Upper lobe of left lung (tissue), 6 donors: ENCODE results near the gene OPRM1. TPM values are rescaled to one million over a fixed set of nuclear protein-coding genes. Genes with fewer than 3 reads are reported as not detected.

ENCODE experiments used
- ATAC-seq, 2 donors: fragments of 200-7000 bp; cut with Tn5 transposase; one replicate each; pipeline ENCODE4 v1.9.1; 2022; ENCODE audit warnings: mild to moderate bottlenecking in 2 of 2, moderate library complexity in 2 of 2; ENCODE audit not compliant: low FRiP score in 2 of 2
- DNase-seq, 2 donors: peaks; one replicate each; pipeline ENCODE4 v3.0.0-alpha.2; 2019 to 2020
- H3K27ac ChIP-seq, 4 donors: fragments of 200-600 bp; sonication (generic); one replicate each; pipeline ENCODE4 v1.5.1; 2016 to 2019
- H3K27me3 ChIP-seq, 4 donors: fragments of 200-600 bp; sonication (generic); one replicate each; pipeline ENCODE4 v1.5.1; 2017 to 2019
- H3K36me3 ChIP-seq, 4 donors: fragments of 200-600 bp; sonication (generic); one replicate each; pipeline ENCODE4 v1.5.1; 2016 to 2019
- H3K4me1 ChIP-seq, 4 donors: fragments of 200-600 bp; sonication (generic); one replicate each; pipeline ENCODE4 v1.5.1; 2018 to 2019
- H3K4me3 ChIP-seq, 4 donors: fragments of 200-600 bp; sonication (generic); one replicate each; pipeline ENCODE4 v1.5.1; 2017 to 2019; ENCODE audit warnings: mild to moderate bottlenecking in 2 of 4, moderate library complexity in 1 of 4
- H3K9me3 ChIP-seq, 4 donors: fragments of 200-600 bp; sonication (generic); one replicate each; pipeline ENCODE4 v1.5.1; 2018 to 2019
- CTCF ChIP-seq, 6 experiments: fragments of 450-650 bp in 4 of 6; fragments of 200-600 bp in 2 of 6; sonication (generic) in 2 of 6; IDR thresholded peaks; one replicate each; pipeline ENCODE4 v1.5.1; 2016 to 2019; ENCODE audit warnings: antibody characterized with exemption in 6 of 6
- EP300 ChIP-seq, 4 donors: sonication (generic); formaldehyde crosslinking; IDR thresholded peaks; one replicate each; pipeline ENCODE4 v1.5.1; 2017; ENCODE audit warnings: antibody characterized with exemption in 4 of 4, control low read depth in 2 of 4
- POLR2A ChIP-seq, 4 donors: fragments of 450-650 bp; IDR thresholded peaks; one replicate each; pipeline ENCODE4 v1.5.1; 2016 to 2017; ENCODE audit warnings: antibody characterized with exemption in 4 of 4, mild to moderate bottlenecking in 2 of 4
- POLR2AphosphoS5 ChIP-seq, 2 donors: sonication (generic); formaldehyde crosslinking; IDR thresholded peaks; one replicate each; pipeline ENCODE4 v1.5.1; 2017; ENCODE audit warnings: antibody characterized with exemption in 2 of 2
- WGBS, 2 donors: methylation state at CpG; one replicate each; pipeline ENCODE4 v1.1.5; 2017 to 2018; 5-methylcytosine and 5-hydroxymethylcytosine counted together
- total RNA-seq, 6 donors: library from RNA; depleted of rRNA in 4 of 6; stranded (reverse); fragments of >200 nt in 4 of 6; gene quantifications; one replicate each; pipeline versions ENCODE4 v1.1.0 to v1.2.1, GENCODE V29; 2016 to 2021
- donor health status: DM: no; HTN: no; CAD: no; lungs with moderate emphysema.
- donor health status: DM: no; HTN: yes; CAD: no; lungs with severe emphysema.

The OPRM1 gene
- total RNA-seq, 6 donors from 2014 or later: not detected

- Histone ChIP-seq H3K27ac (peak overlapping the region in 2 of 4 donors; percentile 61 to 76), H3K9me3 (no peaks in the 10 kb centered on the region), H3K4me3 (no peak overlapping the region), H3K4me1 (peaks cover 0 to 10% (median 0%) of the 10 kb centered on the region in 4 donors), H3K27me3 (no peaks in the 10 kb centered on the region), H3K36me3 (no peaks in the 10 kb centered on the region)
- TF ChIP-seq POLR2AphosphoS5 (IDR thresholded peaks at IDR 0.05): no peak
- TF ChIP-seq EP300 (IDR thresholded peaks at IDR 0.05): no peak
- no peak for TF ChIP-seq CTCF (IDR thresholded peaks at IDR 0.05)
- TF ChIP-seq POLR2A (IDR thresholded peaks at IDR 0.05): no peak
- WGBS, 2 donors: 49 to 71% methylated on average over 7 to 8 of the region's 8 CpGs
- ATAC-seq (no peak), DNase-seq (no peak)
Measured at GRCh38 chr6:154249499-154250298, 210.7 kb downstream of the OPRM1 start.

GRCh38 chr6:154251116-154251515 is 212.1 kb downstream of the OPRM1 start:
- ATAC-seq (no peak), DNase-seq (no peak)
- Histone ChIP-seq H3K9me3 (peaks cover 0 to 4% (median 0%) of the 10 kb centered on the region in 4 donors), H3K4me3 (no peak overlapping the region), H3K36me3 (no peaks in the 10 kb centered on the region), H3K4me1 (peaks cover 0 to 10% (median 0%) of the 10 kb centered on the region in 4 donors), H3K27me3 (no peaks in the 10 kb centered on the region), H3K27ac (no peak overlapping the region)
- 71 to 77% methylated on average over 4 of the region's 4 CpGs for WGBS, 2 donors
- no peak for TF ChIP-seq POLR2AphosphoS5 (IDR thresholded peaks at IDR 0.05)
- no peak for TF ChIP-seq EP300 (IDR thresholded peaks at IDR 0.05)
- TF ChIP-seq POLR2A (IDR thresholded peaks at IDR 0.05): no peak
- TF ChIP-seq CTCF (IDR thresholded peaks at IDR 0.05): no peak

- Histone ChIP-seq H3K4me1 (peaks cover 0 to 3% (median 0%) of the 10 kb centered on the region in 4 donors), H3K9me3 (peaks cover 0 to 4% (median 0%) of the 10 kb centered on the region in 4 donors), H3K27ac (no peak overlapping the region), H3K4me3 (no peak overlapping the region), H3K27me3 (no peaks in the 10 kb centered on the region), H3K36me3 (no peaks in the 10 kb centered on the region)
- 49 to 55% methylated on average over 3 of the region's 3 CpGs for WGBS, 2 donors
- ATAC-seq (peak in 1 of 2 donors; percentile 36), DNase-seq (no peak)
- TF ChIP-seq CTCF (IDR thresholded peaks at IDR 0.05) (no peak), EP300 (IDR thresholded peaks at IDR 0.05) (no peak), POLR2AphosphoS5 (IDR thresholded peaks at IDR 0.05) (no peak)
Measured at GRCh38 chr6:154252678-154253077, 213.6 kb downstream of the OPRM1 start.

GRCh38 chr6:154257067-154257466 is 218.0 kb downstream of the OPRM1 start:
- peak in 1 of 2 donors; percentile 81 for ATAC-seq

GRCh38 chr6:154258064-154258757 is 219.2 kb downstream of the OPRM1 start:
- DNase-seq (peak in 1 of 2 donors; percentile 27), ATAC-seq (peak in 1 of 2 donors; percentile 64)
- TF ChIP-seq POLR2AphosphoS5 (IDR thresholded peaks at IDR 0.05) (no peak), POLR2A (IDR thresholded peaks at IDR 0.05) (no peak), CTCF (IDR thresholded peaks at IDR 0.05) (no peak), EP300 (IDR thresholded peaks at IDR 0.05) (no peak)
- Histone ChIP-seq H3K4me1 (no peaks in the 10 kb centered on the region), H3K27ac (no peak overlapping the region), H3K9me3 (peaks cover 0 to 4% (median 0%) of the 10 kb centered on the region in 4 donors), H3K36me3 (no peaks in the 10 kb centered on the region), H3K4me3 (no peak overlapping the region), H3K27me3 (no peaks in the 10 kb centered on the region)
- 64 to 77% methylated on average over 4 of the region's 4 CpGs for WGBS, 2 donors

More at GRCh38 chr6:154257067-154257466, 218.0 kb downstream of the OPRM1 start:
- Histone ChIP-seq H3K27me3 (no peaks in the 10 kb centered on the region), H3K4me3 (no peak overlapping the region), H3K9me3 (peaks cover 0 to 4% (median 0%) of the 10 kb centered on the region in 4 donors), H3K4me1 (no peaks in the 10 kb centered on the region), H3K36me3 (no peaks in the 10 kb centered on the region), H3K27ac (no peak overlapping the region)
- peak in 1 of 2 donors; percentile 49 for DNase-seq
- TF ChIP-seq POLR2AphosphoS5 (IDR thresholded peaks at IDR 0.05) (peak in 1 of 2 donors; percentile 13), POLR2A (IDR thresholded peaks at IDR 0.05) (no peak), EP300 (IDR thresholded peaks at IDR 0.05) (no peak)
- WGBS, 2 donors: 50 to 55% methylated on average over 1 of the region's 1 CpG
